Astrocyte (in vitro differentiated cells and primary cell): ENCODE results near the gene PPP2R2D. TPM values are rescaled to one million over a fixed set of nuclear protein-coding genes. Genes with fewer than 3 reads are reported as not detected.
A peak's percentile ranks its signal among the peaks of the same experiment; 100 is the strongest.

Source experiments
- DNase-seq: peaks from one replicate; pipeline ENCODE4 v3.0.0-alpha.2; 2010; ENCODE audit warnings: low read depth
- FAIRE-seq: peaks from 2 replicates; lab custom pipeline; 2011; peaks lifted over from hg19 to GRCh38; lab: Jason Lieb, UNC
- H2AFZ ChIP-seq: 2 replicates; pipeline ENCODE4 v1.6.0; 2012; ENCODE audit warnings: low read depth, low read length, inconsistent platforms
- H3K27ac ChIP-seq: 2 replicates; pipeline ENCODE4 v1.5.1; 2011; ENCODE audit warnings: low read depth, low read length, inconsistent platforms
- H3K27me3 ChIP-seq: 2 replicates; pipeline ENCODE4 v1.6.0; 2011; ENCODE audit warnings: low read length, inconsistent platforms; ENCODE audit not compliant: insufficient read depth
- H3K36me3 ChIP-seq: 2 replicates; pipeline ENCODE4 v1.5.1; 2011; ENCODE audit warnings: low read length, inconsistent platforms; ENCODE audit not compliant: insufficient read depth
- H3K4me1 ChIP-seq: 2 replicates; pipeline ENCODE4 v1.5.1; 2011; ENCODE audit warnings: low read length, inconsistent platforms; ENCODE audit not compliant: insufficient read depth
- H3K4me2 ChIP-seq: 2 replicates; pipeline ENCODE4 v1.6.0; 2012; ENCODE audit warnings: low read length, inconsistent platforms
- H3K4me3 ChIP-seq: 2 replicates; pipeline ENCODE4 v1.5.1; 2011; ENCODE audit warnings: low read depth, mild to moderate bottlenecking, low read length, inconsistent platforms; ENCODE audit not compliant: insufficient read depth
- H3K79me2 ChIP-seq: 2 replicates; pipeline ENCODE4 v1.6.0; 2012; ENCODE audit warnings: mild to moderate bottlenecking, low read length, inconsistent platforms; ENCODE audit not compliant: insufficient read depth
- H3K9ac ChIP-seq: 2 replicates; pipeline ENCODE4 v1.6.0; 2012; ENCODE audit warnings: mild to moderate bottlenecking, low read length, inconsistent platforms
- H3K9me3 ChIP-seq: 2 replicates; pipeline ENCODE4 v1.5.1; 2012; ENCODE audit warnings: low read depth, mild to moderate bottlenecking, low read length, inconsistent platforms; ENCODE audit not compliant: insufficient read depth
- H4K20me1 ChIP-seq: 2 replicates; pipeline ENCODE4 v1.6.0; 2012; ENCODE audit warnings: low read length, inconsistent platforms; ENCODE audit not compliant: insufficient read depth
- H3K27ac Mint-ChIP-seq: one replicate; pipeline ENCODE4 v1.8.0; 2021; ENCODE audit warnings: mild to moderate bottlenecking, mixed read lengths; ENCODE audit not compliant: unreplicated experiment
- H3K27me3 Mint-ChIP-seq: one replicate; pipeline ENCODE4 v1.8.0; 2021; ENCODE audit warnings: low read depth, mixed read lengths; ENCODE audit not compliant: unreplicated experiment
- H3K36me3 Mint-ChIP-seq: one replicate; pipeline ENCODE4 v1.8.0; 2021; ENCODE audit warnings: low read depth, mixed read lengths; ENCODE audit not compliant: unreplicated experiment
- H3K4me1 Mint-ChIP-seq: one replicate; pipeline ENCODE4 v1.8.0; 2021; ENCODE audit warnings: low read depth, mixed read lengths; ENCODE audit not compliant: unreplicated experiment
- H3K4me3 Mint-ChIP-seq: one replicate; pipeline ENCODE4 v1.8.0; 2021; ENCODE audit warnings: mild to moderate bottlenecking, moderate library complexity, mixed read lengths; ENCODE audit not compliant: unreplicated experiment
- H3K9me3 Mint-ChIP-seq: one replicate; pipeline ENCODE4 v1.8.0; 2021; ENCODE audit warnings: mild to moderate bottlenecking, mixed read lengths; ENCODE audit not compliant: unreplicated experiment
- EZH2 ChIP-seq: IDR thresholded peaks from 2 replicates; pipeline ENCODE4 v1.6.1; 2012; ENCODE audit warnings: mild to moderate bottlenecking, low read length, inconsistent platforms; ENCODE audit not compliant: insufficient read depth
- total RNA-seq: library from RNA; stranded (reverse); gene quantifications from 2 replicates; pipeline ENCODE4 v1.2.1, GENCODE V29; 2021
- TF ChIP-seq, protein P1 (sequence below): IDR thresholded peaks from 2 replicates; pipeline ENCODE4 v1.5.1; 2011; ENCODE audit warnings: low read depth, mild to moderate bottlenecking, inconsistent platforms, low read length, moderate library complexity; ENCODE audit not compliant: insufficient read depth

Gene PPP2R2D
- total RNA-seq, 1 donor from 2014 or later, result 32.5 TPM

DNA sequence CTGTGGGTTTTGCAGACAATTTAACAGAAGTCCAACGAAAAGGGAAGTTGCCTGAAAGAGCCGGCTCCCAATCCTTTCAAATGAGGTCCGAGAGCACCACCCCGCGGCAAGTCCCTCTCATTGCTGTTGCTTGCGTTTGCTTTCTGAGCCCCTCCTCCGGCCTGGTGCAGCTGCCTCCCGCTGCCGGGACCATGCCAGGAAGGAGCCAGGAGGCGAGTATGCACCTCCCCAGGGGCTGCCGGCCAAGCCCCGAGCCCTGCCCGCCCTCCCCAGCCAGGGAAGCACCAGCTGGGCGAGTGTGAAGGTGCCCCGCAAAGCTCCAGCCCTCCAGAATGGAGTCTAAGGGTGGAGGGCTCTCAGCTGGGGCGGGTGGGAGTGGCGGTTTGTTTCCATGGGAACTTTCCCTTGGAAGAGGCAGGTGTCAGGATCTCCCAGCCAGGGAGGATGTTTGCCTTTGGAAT, 25.8 kb upstream of the PPP2R2D start:
- TF ChIP-seq, protein P1, sequence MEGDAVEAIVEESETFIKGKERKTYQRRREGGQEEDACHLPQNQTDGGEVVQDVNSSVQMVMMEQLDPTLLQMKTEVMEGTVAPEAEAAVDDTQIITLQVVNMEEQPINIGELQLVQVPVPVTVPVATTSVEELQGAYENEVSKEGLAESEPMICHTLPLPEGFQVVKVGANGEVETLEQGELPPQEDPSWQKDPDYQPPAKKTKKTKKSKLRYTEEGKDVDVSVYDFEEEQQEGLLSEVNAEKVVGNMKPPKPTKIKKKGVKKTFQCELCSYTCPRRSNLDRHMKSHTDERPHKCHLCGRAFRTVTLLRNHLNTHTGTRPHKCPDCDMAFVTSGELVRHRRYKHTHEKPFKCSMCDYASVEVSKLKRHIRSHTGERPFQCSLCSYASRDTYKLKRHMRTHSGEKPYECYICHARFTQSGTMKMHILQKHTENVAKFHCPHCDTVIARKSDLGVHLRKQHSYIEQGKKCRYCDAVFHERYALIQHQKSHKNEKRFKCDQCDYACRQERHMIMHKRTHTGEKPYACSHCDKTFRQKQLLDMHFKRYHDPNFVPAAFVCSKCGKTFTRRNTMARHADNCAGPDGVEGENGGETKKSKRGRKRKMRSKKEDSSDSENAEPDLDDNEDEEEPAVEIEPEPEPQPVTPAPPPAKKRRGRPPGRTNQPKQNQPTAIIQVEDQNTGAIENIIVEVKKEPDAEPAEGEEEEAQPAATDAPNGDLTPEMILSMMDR, result peak; percentile 54
- no peak for TF ChIP-seq EZH2
- Histone ChIP-seq H3K4me1 (no peaks in the 10 kb centered on the region), H2AFZ (peak overlapping the region; percentile 26), H3K9ac (no peak overlapping the region), H3K27me3 (peaks cover 2% of the 10 kb centered on the region), H3K9me3 (no peaks in the 10 kb centered on the region), H3K4me3 (no peak overlapping the region), H3K36me3 (no peaks in the 10 kb centered on the region), H4K20me1 (no peaks in the 10 kb centered on the region), H3K27ac (no peak overlapping the region), H3K79me2 (no peaks in the 10 kb centered on the region), H3K4me2 (no peak overlapping the region)
- Mint-ChIP-seq H3K4me1 (peaks cover 5% of the 10 kb centered on the region), H3K36me3 (no peaks in the 10 kb centered on the region), H3K9me3 (peaks cover 6% of the 10 kb centered on the region), H3K4me3 (no peak overlapping the region), H3K27ac (no peak overlapping the region), H3K27me3 (peaks cover 21% of the 10 kb centered on the region)
- FAIRE-seq (no peak), DNase-seq (peak; percentile 49)

DNA sequence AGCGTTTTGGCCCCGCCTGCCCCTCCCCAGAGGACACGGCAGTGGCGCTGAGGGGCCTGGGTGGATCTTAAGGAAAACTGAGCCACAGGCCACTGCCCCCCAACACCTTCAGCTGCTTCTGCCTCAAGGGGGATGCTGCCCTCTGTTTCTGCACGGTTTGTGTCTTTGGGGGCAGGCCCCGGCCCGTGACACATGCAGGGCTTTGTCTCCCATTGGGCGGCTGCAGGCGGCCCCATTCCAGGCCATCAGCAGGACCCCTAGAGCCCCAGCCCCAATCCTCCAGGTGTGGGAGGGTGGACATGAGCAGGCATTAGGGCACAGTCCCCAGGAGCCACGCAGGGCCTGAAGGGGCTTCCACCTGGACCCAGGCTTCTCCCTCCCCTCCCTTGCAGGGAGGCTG, 25.3 kb upstream of the PPP2R2D start:
- DNase-seq (no peak), FAIRE-seq (no peak)
- no peaks in the 10 kb centered on the region for H4K20me1 ChIP-seq
- H3K9me3 ChIP-seq, result no peaks in the 10 kb centered on the region
- H3K27me3 Mint-ChIP-seq, result peaks cover 21% of the 10 kb centered on the region
- no peak overlapping the region for H3K27ac Mint-ChIP-seq
- no peak overlapping the region for H3K4me3 ChIP-seq
- no peaks in the 10 kb centered on the region for H3K36me3 Mint-ChIP-seq
- TF ChIP-seq EZH2, result no peak
- TF ChIP-seq, protein P1, result no peak
- H3K79me2 ChIP-seq, result no peaks in the 10 kb centered on the region
- no peak overlapping the region for H3K27ac ChIP-seq
- peaks cover 2% of the 10 kb centered on the region for H3K27me3 ChIP-seq
- no peak overlapping the region for H3K4me2 ChIP-seq
- peaks cover 5% of the 10 kb centered on the region for H3K4me1 Mint-ChIP-seq
- no peak overlapping the region for H3K9ac ChIP-seq
- no peaks in the 10 kb centered on the region for H3K36me3 ChIP-seq
- H3K4me1 ChIP-seq, result no peaks in the 10 kb centered on the region
- H2AFZ ChIP-seq, result no peak overlapping the region
- H3K4me3 Mint-ChIP-seq, result no peak overlapping the region
- peaks cover 6% of the 10 kb centered on the region for H3K9me3 Mint-ChIP-seq

DNA sequence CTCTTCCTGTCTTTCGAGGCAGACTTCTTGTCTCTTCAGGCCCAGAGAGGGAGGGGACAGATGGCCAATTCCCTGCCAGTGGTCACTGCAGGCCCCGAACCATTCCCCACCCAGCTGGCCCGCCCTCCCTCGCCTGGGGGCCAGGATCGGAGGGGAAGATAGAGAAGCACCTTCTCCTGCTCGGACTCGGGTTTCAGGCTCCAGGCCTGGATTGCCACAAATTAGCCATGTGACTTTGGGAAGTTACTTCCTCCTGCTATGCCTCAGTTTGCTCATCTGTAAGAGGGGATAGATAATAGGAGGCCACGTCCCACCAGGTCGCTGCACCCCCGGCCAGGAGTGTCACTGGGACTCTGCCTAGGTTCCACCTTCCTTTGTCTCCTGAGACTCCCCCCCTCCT, 24.8 kb upstream of the PPP2R2D start:
- Mint-ChIP-seq H3K27me3 (peaks cover 23% of the 10 kb centered on the region), H3K4me1 (peaks cover 4% of the 10 kb centered on the region), H3K4me3 (no peak overlapping the region), H3K27ac (no peak overlapping the region), H3K36me3 (no peaks in the 10 kb centered on the region), H3K9me3 (peaks cover 6% of the 10 kb centered on the region)
- no peak for FAIRE-seq
- no peaks in the 10 kb centered on the region for H3K36me3 ChIP-seq
- TF ChIP-seq, protein P1, result no peak
- TF ChIP-seq EZH2, result no peak
- H3K27me3 ChIP-seq, result peaks cover 2% of the 10 kb centered on the region
- no peak overlapping the region for H3K27ac ChIP-seq
- H3K9me3 ChIP-seq, result peaks cover 4% of the 10 kb centered on the region
- no peak overlapping the region for H3K9ac ChIP-seq
- H3K4me2 ChIP-seq, result no peak overlapping the region
- H4K20me1 ChIP-seq, result no peaks in the 10 kb centered on the region
- H3K4me1 ChIP-seq, result no peaks in the 10 kb centered on the region
- H3K4me3 ChIP-seq, result no peak overlapping the region
- DNase-seq, result no peak
- H3K79me2 ChIP-seq, result no peaks in the 10 kb centered on the region
- H2AFZ ChIP-seq, result no peak overlapping the region
